GM19193 (cell line): ENCODE results near the gene TBC1D2B.

Experiments
- POLR2A ChIP-seq: IDR thresholded peaks from 4 replicates; pipeline ENCODE4 v1.6.1; 2011; ENCODE audit not compliant: insufficient read depth, insufficient read length; ENCODE audit errors: extremely low read depth

TBC1D2B gene

DNA sequence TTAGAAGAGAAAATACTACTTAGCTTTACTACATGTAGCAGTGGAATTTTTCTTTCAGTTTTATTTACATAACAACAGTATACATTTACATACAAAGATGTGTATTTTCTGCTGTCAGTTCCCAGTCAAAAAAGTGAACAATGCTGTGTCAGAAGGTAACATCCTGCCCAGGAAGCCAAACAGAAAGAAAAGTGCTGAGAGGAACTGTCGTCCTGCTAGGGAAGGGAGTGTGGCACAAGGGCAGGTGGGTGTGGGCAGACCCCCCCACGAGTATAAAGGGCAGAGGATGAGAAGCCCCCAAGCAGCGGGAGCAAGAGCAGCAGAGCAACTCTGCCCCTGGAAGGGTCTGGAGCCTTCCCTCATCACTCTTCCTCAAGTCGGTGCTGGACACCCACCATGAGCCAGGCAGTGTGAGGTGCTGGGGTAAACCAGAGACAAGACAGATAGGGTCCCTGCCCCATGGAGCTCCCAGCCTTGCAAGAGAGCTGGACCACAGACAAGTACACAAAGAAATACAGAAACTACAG lies 39.7 kb downstream of the TBC1D2B start:
- TF ChIP-seq POLR2A = no peak

DNA sequence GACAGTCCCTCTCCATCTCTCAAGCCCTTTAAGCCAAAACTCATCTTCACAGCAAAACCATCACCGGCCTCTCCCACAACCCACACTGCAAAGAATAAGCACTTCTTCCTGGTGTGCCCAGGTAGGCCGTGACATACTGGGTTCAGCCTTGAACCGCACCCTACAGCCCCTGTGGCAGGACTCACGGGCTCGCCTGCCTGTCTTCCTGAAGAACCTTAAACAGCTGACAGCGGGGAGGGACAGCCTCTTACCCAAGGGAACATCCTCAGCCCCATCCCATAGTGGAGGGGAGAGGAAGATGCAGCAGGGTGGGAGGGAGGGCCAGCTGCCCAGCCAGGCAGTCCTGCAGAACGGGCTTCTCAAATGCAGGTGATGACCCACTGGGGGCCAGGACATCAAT lies 40.2 kb downstream of the TBC1D2B start:
- no peak for TF ChIP-seq POLR2A

DNA sequence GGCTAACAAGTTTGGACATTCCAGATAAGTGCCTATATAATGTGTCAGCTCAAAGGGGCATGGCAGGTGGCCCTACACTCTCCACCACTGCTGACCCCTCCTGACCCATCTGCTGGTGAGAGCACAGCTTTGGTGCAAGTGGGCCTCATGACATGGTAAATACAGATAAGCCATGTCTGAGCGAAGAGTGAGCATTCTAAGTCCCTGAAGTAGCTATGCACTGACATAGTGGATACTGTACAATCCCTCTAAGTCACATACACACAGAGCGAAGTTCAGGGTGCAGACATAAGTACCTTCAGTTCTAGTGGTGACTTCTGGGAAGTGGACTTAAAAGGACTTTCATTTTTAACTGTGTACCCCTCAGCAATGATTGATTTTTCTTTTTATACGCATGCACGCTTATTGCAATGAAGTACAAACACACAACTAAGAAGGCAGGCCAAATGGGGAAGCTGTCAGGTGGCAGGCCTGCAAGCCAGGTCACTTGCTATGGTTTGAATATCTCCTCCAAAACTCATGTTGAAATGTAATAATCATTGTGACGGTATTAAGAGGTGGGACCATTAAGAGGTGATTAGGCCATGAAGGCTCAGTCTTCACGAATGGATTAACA lies 41.5 kb downstream of the TBC1D2B start:
- TF ChIP-seq POLR2A = no peak

DNA sequence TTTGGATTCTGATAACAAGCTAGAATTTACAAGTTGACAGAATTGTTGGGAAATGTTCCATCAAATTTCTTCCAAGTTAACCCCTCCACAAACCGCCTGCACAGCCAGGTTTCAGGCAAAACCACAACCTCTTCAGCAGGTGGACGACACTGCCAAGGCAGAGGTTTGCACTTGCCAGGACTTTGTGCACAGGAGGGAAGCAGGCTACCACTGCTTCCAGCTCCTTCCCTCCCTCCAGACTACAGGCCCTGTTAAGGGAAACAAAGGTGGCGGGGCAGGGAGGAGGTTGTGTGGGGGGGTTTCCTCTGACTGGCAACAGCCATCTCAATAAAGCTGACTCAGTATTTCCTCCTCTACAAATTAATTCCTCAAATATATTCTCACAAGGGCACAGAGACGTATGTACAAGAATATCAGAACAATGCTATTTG lies 42.2 kb downstream of the TBC1D2B start:
- TF ChIP-seq POLR2A = no peak

DNA sequence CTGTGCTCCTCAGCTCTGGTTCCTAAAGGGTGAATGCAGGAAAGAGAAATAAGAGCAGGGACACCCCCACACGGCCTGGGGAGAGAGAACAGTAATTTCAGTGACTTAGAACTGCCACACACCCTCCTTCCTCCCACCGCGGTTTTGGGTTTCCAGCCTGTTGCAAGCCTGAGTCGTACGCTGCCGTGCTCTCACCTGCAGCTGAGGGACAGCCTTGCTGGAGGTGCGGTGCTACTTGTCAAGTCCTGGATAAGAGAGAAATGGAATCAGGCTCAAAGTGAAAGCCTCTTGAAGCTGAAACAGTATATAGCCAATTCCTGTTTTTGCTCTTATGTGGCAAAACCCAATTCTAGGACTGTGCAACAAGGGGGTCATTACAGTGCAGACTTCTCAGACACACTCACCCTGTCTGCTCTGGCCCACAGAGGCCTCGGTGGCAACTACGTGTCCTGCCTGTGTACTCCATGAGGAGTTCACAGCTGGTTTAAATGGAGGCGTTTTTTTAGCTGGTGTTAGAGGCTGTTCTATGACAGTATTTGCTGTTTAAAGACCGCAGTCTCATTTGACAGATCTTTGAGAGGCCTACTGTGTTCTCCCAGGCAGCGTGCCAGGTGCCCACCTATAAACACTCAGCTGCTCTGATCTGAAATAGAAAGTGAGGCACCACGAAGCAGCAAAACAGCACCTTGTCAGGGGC lies 42.9 kb downstream of the TBC1D2B start:
- TF ChIP-seq POLR2A = no peak

DNA sequence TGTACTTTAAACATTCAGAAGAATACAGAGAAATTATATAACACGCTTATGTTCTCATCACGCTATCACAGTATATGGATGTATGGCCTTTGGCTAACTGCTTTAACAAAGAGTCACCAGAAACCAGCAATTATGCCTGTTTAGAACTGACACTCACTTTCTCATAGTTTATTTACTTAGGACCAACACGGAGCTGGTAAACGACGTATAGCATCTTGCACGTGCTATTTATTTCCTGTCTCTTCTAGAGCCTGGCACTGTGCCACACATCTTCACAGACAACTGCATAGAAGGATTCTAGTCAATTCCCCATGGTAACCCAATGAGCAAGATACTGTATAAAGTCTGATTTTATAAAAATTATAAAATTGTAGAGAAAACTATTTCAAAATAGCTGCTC lies 43.6 kb downstream of the TBC1D2B start:
- no peak for TF ChIP-seq POLR2A

DNA sequence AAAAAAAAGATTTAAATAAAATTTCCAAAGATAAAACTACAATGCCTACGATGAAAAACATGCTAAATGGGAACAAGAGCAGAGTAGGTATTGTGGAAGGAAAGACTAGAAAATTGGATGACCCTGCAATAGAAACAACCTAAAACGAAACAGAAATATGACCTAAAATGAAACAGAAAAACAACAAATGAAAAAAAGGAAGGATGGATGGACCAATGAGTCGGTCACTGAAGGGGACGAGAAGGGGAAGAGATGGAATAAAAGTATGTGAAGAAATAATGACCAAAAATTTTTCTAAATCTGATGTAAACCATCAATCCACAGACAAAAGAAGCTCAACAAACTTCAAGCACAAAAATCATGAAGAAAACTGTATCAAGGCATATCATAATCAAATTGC lies 44.8 kb downstream of the TBC1D2B start:
- TF ChIP-seq POLR2A = no peak

DNA sequence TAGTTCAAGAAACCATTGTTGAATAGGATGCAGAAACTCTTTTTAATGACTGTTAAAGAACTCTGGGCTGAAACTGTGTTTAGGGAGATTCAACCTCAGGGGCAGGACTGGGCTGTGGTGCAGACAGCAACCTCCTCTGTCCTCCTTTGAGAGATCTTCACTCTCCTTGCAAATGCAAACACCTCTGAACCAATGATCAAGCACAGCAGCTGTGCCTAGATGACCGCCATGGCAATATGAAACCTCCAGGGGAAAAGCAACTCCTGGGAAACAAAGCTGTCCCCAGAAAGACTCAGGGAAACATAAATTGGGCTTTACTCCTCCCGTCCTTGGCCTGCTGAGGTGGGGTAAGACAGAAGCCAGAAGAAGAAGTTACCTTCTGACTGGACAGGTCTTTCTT lies 52.6 kb downstream of the TBC1D2B start:
- no peak for TF ChIP-seq POLR2A

DNA sequence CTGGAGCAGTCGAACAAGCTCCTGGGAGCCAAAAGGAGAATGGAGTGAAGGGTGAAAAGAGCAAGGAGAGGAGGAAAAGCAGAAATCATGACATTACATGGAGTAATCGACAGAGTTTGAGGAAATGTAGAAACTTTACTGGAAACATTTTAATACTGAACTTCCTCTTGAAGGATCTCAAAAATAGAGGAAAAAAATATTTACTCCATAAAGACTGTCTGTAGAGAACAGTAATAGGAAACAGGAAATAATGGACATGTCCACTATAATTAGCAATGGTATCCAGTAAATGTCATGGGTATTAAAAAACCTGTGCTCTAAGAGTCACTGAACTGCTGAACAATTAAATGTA lies 53.0 kb downstream of the TBC1D2B start:
- no peak for TF ChIP-seq POLR2A

DNA sequence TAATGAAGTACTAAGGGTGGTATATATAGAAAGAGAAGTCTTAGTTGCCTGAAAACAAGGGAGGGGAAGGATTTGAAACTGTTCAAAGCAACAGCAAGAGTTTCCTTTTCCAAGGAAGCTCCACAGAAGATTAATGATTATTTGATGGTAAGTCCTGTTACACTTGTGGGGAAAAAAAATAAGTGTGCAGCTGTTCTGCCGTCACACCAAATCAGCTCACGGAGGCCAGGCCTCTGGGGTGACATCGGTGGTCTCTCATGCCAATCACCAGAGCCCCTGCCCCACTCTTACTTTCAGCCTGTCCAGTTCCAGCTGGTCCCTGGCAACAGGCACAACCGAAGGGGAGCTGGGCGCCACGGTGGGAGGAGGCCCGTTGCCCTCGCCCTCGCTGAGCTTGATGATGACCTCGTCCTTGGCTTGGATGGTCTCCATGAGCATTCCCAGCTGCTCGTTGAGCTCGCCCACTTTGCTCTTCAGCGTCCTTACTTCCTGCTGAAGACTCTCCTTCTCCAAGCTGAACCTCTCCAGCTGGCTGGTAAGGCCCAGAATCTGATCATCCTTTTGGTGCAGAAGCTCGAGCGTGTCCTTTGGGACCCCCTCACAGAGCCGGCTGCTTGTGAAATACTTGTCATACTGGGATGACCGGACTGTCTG lies 53.5 kb downstream of the TBC1D2B start:
- no peak for TF ChIP-seq POLR2A

DNA sequence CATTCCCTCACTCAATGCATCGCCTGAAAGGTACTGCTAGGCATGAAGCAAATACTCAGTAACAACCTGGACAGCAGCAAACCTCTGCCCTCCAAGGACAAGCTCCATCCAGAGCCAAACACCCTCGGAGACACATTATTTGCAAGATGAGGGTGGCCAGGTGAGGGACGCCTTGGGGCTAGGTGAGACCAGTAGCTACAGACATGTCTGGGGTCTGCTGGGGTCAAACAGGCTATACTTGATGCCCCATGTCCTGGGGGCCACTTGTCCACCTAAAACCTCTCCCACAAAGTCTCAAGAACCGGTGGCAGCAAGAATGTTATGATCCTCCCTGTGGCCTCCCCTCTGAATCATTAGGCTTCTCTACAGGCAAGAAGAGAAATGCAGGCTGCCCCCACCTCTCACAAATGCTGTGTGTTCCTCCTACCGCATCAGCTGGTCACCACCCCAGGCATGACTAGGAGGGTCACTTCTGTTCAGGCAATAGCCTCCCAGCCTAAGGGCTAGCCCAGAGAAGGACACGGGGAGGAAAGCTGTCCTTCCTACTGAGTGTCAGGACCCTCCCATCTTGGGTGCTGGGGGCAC lies 54.3 kb downstream of the TBC1D2B start:
- TF ChIP-seq POLR2A = no peak

DNA sequence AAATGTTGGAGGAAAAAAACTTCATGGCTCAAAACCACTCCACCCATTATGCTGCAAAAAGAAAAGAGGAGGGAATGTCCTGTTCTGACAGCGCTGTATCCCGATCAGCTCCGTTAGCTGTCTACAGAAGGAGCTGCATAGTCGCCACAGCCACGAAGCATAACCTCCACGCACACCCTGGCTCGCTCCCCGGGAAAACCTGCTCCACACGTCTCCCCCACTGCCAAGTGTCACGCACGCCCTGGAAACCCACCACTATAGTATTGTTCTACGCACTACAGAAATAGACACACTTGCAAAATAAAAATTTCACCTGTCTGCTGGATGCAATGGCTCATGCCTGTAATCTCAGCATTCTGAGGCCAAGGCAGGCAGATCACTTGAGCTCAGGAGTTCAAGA lies 55.8 kb downstream of the TBC1D2B start:
- no peak for TF ChIP-seq POLR2A

DNA sequence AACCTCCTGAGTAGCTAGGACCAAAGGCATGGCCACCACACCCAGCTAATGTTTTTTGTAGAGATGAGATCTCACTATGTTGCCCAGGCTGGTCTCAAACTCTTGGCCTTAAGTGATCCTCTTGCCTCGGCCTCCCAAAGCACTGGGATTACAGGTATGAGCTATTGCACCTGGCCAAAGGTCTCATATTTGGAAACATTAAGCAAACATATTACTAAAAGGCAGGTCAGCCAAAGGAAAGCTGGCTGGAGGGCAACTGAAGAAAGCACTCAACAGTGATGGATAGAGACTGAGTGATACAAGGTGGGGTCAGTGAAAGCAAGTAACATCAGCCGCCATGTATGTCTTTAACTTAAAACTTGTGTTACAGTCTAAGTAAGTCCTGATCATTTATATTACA lies 57.5 kb downstream of the TBC1D2B start:
- no peak for TF ChIP-seq POLR2A

DNA sequence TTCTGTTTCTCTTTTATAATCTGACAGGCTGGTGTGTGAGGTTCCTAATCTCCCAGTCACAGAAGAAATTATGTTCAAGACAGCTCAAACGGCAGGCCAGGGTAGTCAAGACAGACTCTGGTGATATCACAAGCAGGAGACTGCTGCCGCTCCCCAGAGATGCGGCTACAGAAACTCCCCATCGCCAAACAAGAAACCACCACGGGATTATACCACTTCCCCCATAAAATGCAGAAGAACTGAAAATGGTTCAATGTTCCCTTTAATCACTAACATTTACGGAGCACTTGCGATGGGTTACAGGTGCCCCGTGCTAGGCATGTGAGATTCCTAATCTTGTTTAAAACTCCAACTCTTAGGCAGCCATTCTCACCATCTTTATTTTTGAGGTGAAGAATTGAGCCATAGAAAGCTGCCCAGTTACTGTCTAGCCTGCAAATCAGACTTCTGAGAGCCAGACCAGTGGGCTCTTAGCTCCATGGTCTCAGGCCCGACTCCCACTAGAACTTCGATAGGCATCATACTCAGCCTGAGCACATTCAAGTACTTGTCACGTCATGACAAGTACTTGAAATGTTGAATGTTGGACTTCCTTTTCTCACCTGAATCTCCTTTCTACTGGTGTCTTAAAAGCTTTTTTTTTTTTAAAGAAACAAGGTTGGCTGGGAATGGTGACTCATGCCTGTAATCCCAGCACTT lies 58.4 kb downstream of the TBC1D2B start:
- no peak for TF ChIP-seq POLR2A

DNA sequence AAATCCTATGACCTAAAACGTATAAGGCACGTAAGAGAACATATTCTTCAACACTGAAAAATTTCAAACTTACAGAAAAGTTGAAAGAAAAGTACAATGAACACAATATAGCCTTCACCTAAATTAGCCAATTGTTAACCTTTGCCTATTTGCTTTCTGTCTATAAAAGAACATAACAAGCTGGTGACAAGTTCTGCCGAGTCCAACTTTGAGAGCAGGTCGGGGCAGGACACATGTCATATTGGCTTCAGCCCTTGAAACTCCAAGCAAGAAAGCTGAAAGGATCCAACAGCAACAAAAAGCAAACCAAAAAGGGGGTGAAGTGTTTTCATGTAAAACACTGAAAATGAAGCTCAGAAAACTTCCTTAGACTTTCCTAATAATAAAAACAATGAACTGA lies 59.1 kb downstream of the TBC1D2B start:
- no peak for TF ChIP-seq POLR2A
